IPS-18a (cell line): ENCODE results near the gene CCDC195.
"Not testable (repeated sequence)": the region's sequence is repeated elsewhere in the genome, so short reads cannot be mapped to it uniquely, and the experiment has no call there.

Experiments used
- H3K27ac ChIP-seq: one replicate; pipeline ENCODE4 v1.5.1; 2013; ENCODE audit warnings: low read length
- H3K27me3 ChIP-seq: one replicate; pipeline ENCODE4 v1.6.1; 2013; ENCODE audit warnings: mild to moderate bottlenecking, low read length; ENCODE audit not compliant: control insufficient read depth, insufficient read depth
- H3K36me3 ChIP-seq: one replicate; pipeline ENCODE4 v1.6.1; 2013; ENCODE audit warnings: low read depth, low read length; ENCODE audit not compliant: control insufficient read depth
- H3K4me1 ChIP-seq: one replicate; pipeline ENCODE4 v1.6.1; 2013; ENCODE audit warnings: low read depth, low read length; ENCODE audit not compliant: control insufficient read depth
- H3K4me3 ChIP-seq: one replicate; pipeline ENCODE4 v1.5.1; 2013; ENCODE audit warnings: low read length
- H3K9ac ChIP-seq: one replicate; pipeline ENCODE4 v1.6.1; 2013; ENCODE audit warnings: mild to moderate bottlenecking, low read length, moderate library complexity
- H3K9me3 ChIP-seq: one replicate; pipeline ENCODE4 v1.6.1; 2013; ENCODE audit warnings: low read depth, low read length; ENCODE audit not compliant: control insufficient read depth

The CCDC195 gene

DNA sequence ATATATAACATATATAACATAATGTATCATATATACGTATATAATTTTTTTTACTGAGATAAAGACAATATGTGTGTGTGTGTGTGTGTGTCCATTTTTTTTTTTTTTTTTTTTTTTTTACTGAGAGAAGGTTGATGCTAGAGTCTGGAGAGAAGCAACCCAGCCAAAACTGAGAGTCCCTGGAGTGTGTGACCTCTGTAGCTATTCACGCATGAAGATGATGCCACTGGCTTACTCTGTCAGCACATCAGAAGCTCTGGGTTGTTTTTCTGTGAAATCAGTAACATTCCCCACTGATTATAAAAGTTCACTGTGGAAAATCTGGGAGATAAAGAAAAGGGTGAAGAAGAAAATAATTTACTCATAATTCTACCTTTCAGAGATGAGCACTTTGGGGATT, 27.2 kb downstream of the CCDC195 start:
- Histone ChIP-seq H3K4me3 (no peak overlapping the region), H3K4me1 (no peaks in the 10 kb centered on the region), H3K9me3 (no peaks in the 10 kb centered on the region), H3K9ac (no peak overlapping the region), H3K36me3 (no peaks in the 10 kb centered on the region), H3K27me3 (no peaks in the 10 kb centered on the region), H3K27ac (no peak overlapping the region)

DNA sequence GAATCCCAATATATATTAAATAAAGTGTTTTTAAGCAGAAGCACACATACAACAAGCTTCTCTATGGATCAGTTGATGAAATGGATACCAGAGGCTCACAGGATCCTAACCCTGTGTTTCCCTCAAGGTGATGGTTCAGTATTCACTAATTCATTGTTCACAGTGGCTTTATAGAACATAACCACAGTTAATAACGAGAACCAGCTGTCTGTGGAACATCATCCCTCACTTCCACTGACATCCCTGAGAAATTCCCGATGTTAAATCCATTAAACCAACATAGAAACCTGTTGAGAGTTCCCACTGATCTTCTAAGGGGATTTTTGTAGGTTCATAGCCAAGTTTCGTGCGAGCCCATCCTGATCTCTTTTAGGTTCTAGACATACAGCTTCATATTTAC, 29.0 kb downstream of the CCDC195 start:
- no peak overlapping the region for H3K9ac ChIP-seq
- H3K4me3 ChIP-seq: no peak overlapping the region
- H3K27me3 ChIP-seq: no peaks in the 10 kb centered on the region
- no peaks in the 10 kb centered on the region for H3K36me3 ChIP-seq
- H3K4me1 ChIP-seq: no peaks in the 10 kb centered on the region
- H3K9me3 ChIP-seq: no peaks in the 10 kb centered on the region
- H3K27ac ChIP-seq: no peak overlapping the region

GRCh38 chr2:224685121-224685520, 31.0 kb downstream of the CCDC195 start:
- Histone ChIP-seq H3K9ac (no peak overlapping the region), H3K4me1 (no peaks in the 10 kb centered on the region), H3K4me3 (no peak overlapping the region), H3K36me3 (no peaks in the 10 kb centered on the region), H3K9me3 (no peaks in the 10 kb centered on the region), H3K27ac (no peak overlapping the region), H3K27me3 (no peaks in the 10 kb centered on the region)

DNA sequence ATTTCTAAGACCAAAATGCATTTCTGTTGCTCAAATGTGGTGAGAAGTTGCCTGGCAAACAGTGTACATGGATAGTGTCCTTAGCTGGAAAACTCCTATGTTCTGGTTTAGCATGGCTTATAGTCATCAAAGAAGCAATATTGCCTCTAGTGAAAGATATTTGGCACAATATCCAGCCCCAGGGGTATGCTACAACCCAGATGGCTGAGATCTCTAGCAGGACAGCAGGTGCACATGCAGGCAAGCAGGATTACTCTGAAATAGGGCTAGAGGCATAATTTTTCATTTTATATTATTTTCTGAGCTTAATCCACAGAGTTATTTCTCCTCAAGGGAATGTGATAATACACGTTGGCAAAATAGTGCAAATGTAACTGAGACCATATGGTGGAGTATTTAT, 34.0 kb downstream of the CCDC195 start:
- no peak overlapping the region for H3K27ac ChIP-seq
- no peaks in the 10 kb centered on the region for H3K9me3 ChIP-seq
- H3K4me1 ChIP-seq: no peaks in the 10 kb centered on the region
- no peaks in the 10 kb centered on the region for H3K27me3 ChIP-seq
- no peaks in the 10 kb centered on the region for H3K36me3 ChIP-seq
- H3K4me3 ChIP-seq: no peak overlapping the region
- no peak overlapping the region for H3K9ac ChIP-seq

- Histone ChIP-seq H3K36me3 (no peaks in the 10 kb centered on the region), H3K9ac (no peak overlapping the region), H3K4me1 (peaks cover 5% of the 10 kb centered on the region), H3K4me3 (no peak overlapping the region), H3K9me3 (no peaks in the 10 kb centered on the region), H3K27ac (no peak overlapping the region), H3K27me3 (no peaks in the 10 kb centered on the region)
Observed at GRCh38 chr2:224671731-224672130, 44.4 kb downstream of the CCDC195 start.

- no peaks in the 10 kb centered on the region for H3K36me3 ChIP-seq
- no peaks in the 10 kb centered on the region for H3K9me3 ChIP-seq
- peaks cover 5% of the 10 kb centered on the region for H3K4me1 ChIP-seq
- H3K27me3 ChIP-seq: no peaks in the 10 kb centered on the region
- H3K27ac ChIP-seq: no peak overlapping the region
- no peak overlapping the region for H3K4me3 ChIP-seq
- no peak overlapping the region for H3K9ac ChIP-seq
Observed at GRCh38 chr2:224670203-224670602, 46.0 kb downstream of the CCDC195 start.

DNA sequence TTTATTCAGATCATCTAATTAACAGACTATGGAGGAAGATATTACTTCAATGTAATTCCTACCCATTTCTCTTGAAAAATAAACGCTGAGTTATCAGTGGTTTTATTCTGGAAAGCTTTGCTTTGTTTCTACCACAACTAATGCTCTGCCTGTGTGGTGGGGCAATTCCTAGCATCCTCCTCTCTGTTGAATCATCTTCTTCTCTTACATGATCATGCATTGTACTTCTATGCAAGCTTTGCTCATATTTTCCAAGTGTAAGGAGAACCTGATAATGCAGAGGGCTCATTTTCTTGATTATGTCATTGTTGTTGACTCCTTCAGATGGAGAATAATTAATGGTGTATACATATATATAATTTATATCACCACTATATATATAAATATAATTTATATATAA, 46.7 kb downstream of the CCDC195 start:
- Histone ChIP-seq H3K9me3 (no peaks in the 10 kb centered on the region), H3K36me3 (no peaks in the 10 kb centered on the region), H3K27me3 (no peaks in the 10 kb centered on the region), H3K4me3 (no peak overlapping the region), H3K4me1 (peaks cover 5% of the 10 kb centered on the region), H3K9ac (no peak overlapping the region), H3K27ac (no peak overlapping the region)

GRCh38 chr2:224668123-224668909, 47.8 kb downstream of the CCDC195 start:
- no peaks in the 10 kb centered on the region for H3K36me3 ChIP-seq
- H3K9ac ChIP-seq: no peak overlapping the region
- no peak overlapping the region for H3K4me3 ChIP-seq
- H3K9me3 ChIP-seq: no peaks in the 10 kb centered on the region
- H3K4me1 ChIP-seq: peaks cover 5% of the 10 kb centered on the region
- H3K27ac ChIP-seq: no peak overlapping the region
- no peaks in the 10 kb centered on the region for H3K27me3 ChIP-seq

DNA sequence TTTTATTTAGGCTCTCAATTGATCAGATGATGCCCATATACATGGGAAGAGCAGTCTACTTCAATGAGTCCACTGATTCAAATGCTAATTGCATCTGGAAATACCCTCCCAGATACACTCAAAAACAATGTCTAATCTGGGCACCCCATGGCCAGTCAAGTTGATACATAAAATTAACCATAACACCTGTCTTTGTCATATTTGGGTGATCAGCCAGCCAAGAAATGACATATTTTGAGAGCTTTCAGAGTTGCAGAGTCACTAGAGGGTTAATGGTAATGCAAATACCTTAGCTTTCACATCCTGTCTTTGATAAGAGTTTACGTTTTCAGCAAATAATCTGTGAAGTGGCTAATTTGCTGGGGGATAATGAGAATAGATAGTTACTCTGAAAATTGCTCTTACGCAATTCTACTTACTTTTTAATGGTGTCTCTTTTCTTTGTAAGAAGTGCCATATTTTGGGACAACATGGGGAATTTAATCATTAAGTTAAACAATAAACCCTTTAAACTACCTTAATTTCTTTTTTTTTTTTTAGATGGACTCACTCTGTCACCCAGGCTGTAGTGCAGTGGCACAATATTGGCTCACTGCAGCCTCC, 49.1 kb downstream of the CCDC195 start:
- no peaks in the 10 kb centered on the region for H3K9me3 ChIP-seq
- H3K36me3 ChIP-seq: no peaks in the 10 kb centered on the region
- no peak overlapping the region for H3K27ac ChIP-seq
- no peak overlapping the region for H3K4me3 ChIP-seq
- H3K4me1 ChIP-seq: peaks cover 5% of the 10 kb centered on the region
- H3K9ac ChIP-seq: no peak overlapping the region
- H3K27me3 ChIP-seq: no peaks in the 10 kb centered on the region

DNA sequence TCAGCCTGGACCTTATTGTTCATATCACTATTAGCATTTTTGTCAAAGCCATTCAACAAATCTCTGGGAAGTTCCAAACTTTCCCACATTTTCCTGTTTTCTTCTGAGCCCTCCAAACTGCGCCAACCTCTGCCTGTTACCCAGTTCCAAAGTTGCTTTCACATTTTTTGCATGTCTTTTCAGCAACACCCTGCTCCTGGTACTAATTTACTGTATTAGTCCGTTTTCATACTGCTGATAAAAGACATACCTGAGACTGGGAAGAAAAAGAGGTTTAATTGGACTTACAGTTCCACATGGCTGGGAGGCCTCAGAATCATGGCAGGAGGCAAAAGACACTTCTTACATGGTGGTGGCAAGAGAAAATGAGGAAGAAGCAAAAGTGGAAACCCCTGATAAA, 52.8 kb downstream of the CCDC195 start:
- not testable (repeated sequence) for H3K27ac ChIP-seq, H3K27me3 ChIP-seq, H3K9me3 ChIP-seq, H3K9ac ChIP-seq, H3K36me3 ChIP-seq, H3K4me3 ChIP-seq, H3K4me1 ChIP-seq

DNA sequence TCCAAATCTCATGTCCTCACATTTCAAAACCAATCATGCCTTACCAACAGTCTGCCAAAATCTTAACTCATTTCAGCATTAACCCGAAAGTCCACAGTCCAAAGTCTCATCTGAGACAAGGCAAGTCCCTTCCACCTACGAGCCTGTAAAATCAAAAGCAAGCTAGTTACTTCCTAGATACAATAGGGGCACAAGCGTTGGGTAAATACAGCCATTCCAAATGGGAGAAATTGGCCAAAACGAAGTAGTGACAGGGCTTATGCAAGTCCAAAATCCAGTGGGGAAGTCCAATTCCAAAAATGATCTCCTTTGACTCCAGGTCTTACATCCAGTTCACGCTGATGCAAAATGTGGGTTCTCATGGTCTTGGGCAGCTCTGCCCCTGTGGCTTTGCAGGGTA, 54.5 kb downstream of the CCDC195 start:
- H3K9me3 ChIP-seq, H3K9ac ChIP-seq, H3K36me3 ChIP-seq, H3K27me3 ChIP-seq, H3K4me1 ChIP-seq, H3K4me3 ChIP-seq, H3K27ac ChIP-seq: not testable (repeated sequence)

DNA sequence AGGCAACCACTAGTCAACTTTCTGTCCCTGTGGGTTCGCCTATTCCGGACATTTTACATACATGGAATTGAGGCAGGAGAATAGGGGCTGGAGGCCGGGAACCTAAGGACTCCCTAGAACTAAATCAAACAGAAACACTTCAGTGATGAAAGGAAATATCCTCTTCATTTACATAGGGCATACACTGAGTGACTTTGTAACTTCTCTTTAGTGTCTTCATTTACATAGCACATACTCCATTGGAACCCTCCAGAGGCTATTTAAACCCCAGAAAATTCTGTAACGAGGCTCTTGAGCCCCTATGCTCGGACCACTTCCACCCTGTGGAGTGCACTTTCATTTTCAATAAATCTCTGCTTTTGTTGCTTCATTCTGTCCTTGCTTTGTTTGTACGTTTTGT, 56.5 kb downstream of the CCDC195 start:
- no peaks in the 10 kb centered on the region for H3K27me3 ChIP-seq
- no peak overlapping the region for H3K27ac ChIP-seq
- H3K36me3 ChIP-seq: no peaks in the 10 kb centered on the region
- no peak overlapping the region for H3K4me3 ChIP-seq
- peaks cover 5% of the 10 kb centered on the region for H3K9me3 ChIP-seq
- no peak overlapping the region for H3K9ac ChIP-seq
- no peaks in the 10 kb centered on the region for H3K4me1 ChIP-seq
